ENCODE measurements around the gene SHC3. TPM values are rescaled to one million over a fixed set of nuclear protein-coding genes. Genes with fewer than 3 reads are reported as not detected.

Gene SHC3
- total RNA-seq, 3 donors from 2014 or later (not counting 1 experiment from before 2014, with no cell fraction given) = 0.02 to 0.09 (median 0.08) TPM

DNA sequence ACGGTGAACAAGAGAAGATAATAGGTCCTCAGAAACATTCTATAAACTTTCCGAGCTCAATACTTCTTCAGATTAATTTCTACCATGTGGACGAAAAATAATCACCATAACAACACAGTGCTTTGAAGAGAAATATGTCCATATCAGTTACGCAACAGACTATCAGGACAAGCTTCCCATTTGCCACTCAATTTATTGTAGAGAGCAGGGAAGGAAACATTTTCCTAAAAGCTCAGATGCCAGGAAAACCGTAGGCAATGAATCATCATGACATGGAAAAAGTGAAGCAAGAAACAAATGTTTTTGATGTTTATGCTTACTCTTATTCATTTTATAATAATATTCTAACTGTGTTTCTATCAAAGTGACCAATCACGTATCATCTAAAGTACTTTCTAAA is 99.8 kb downstream of the SHC3 start:
- ATAC-seq (no peak), DNase-seq (no peak)
- no peak overlapping the region for H3K27ac Mint-ChIP-seq
- Histone ChIP-seq H3K4me3 (ENCODE audit: low read length) (no peak overlapping the region), H3K4me1 (ENCODE audit: control insufficient read depth, insufficient read depth, low read length) (no peaks in the 10 kb centered on the region), H3K27me3 (ENCODE audit: control insufficient read depth, insufficient read depth, low read length) (no peaks in the 10 kb centered on the region), H3K27ac (ENCODE audit: low read length) (no peak overlapping the region), H3K9me3 (ENCODE audit: control insufficient read depth, insufficient read depth, low read length) (no peaks in the 10 kb centered on the region), H3K36me3 (ENCODE audit: control insufficient read depth, insufficient read depth, low read length) (no peaks in the 10 kb centered on the region)
- H3K27me3 Mint-ChIP-seq (ENCODE audit: low read depth in 2 of 2) = peaks cover 22 to 33% of the 10 kb centered on the region in 2 donors
- H3K9me3 Mint-ChIP-seq = no peaks in the 10 kb centered on the region
- no peak overlapping the region for H3K4me3 Mint-ChIP-seq
- H3K4me1 Mint-ChIP-seq = no peaks in the 10 kb centered on the region
- H3K36me3 Mint-ChIP-seq = no peaks in the 10 kb centered on the region
- WGBS (ENCODE audit: insufficient coverage) = 62% methylated on average over 4 of the region's 6 CpGs
- TF ChIP-seq, protein P1, sequence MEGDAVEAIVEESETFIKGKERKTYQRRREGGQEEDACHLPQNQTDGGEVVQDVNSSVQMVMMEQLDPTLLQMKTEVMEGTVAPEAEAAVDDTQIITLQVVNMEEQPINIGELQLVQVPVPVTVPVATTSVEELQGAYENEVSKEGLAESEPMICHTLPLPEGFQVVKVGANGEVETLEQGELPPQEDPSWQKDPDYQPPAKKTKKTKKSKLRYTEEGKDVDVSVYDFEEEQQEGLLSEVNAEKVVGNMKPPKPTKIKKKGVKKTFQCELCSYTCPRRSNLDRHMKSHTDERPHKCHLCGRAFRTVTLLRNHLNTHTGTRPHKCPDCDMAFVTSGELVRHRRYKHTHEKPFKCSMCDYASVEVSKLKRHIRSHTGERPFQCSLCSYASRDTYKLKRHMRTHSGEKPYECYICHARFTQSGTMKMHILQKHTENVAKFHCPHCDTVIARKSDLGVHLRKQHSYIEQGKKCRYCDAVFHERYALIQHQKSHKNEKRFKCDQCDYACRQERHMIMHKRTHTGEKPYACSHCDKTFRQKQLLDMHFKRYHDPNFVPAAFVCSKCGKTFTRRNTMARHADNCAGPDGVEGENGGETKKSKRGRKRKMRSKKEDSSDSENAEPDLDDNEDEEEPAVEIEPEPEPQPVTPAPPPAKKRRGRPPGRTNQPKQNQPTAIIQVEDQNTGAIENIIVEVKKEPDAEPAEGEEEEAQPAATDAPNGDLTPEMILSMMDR (IDR thresholded peaks at IDR 0.05) = no peak
- intact Hi-C loops (cut with micrococcal nuclease) = no loop called here

DNA sequence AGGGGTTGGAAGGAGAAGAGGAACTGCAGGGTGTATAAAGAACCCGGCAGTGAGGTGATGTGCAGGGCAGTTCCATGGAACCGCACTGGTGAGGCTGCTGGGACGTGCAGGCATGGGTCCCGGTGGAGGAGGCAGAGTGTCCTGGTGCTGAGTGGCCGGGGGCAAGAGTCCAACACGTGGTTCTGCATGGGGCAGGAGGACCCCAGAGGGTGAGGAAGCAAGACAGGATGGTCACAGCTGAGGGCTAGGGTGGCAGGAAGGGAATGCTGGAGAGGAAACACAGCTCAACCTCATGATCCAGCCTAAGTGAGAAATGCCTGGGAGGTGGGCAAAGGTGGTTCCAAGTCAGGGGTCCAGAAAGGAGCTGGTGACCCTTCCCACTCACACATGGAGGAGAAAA is 100.2 kb downstream of the SHC3 start:
- no peak overlapping the region for H3K27ac Mint-ChIP-seq
- H3K4me1 Mint-ChIP-seq = no peaks in the 10 kb centered on the region
- ATAC-seq (no peak), DNase-seq (no peak)
- Histone ChIP-seq H3K27me3 (ENCODE audit: control insufficient read depth, insufficient read depth, low read length) (no peaks in the 10 kb centered on the region), H3K9me3 (ENCODE audit: control insufficient read depth, insufficient read depth, low read length) (no peaks in the 10 kb centered on the region), H3K4me3 (ENCODE audit: low read length) (no peak overlapping the region), H3K4me1 (ENCODE audit: control insufficient read depth, insufficient read depth, low read length) (no peaks in the 10 kb centered on the region), H3K36me3 (ENCODE audit: control insufficient read depth, insufficient read depth, low read length) (no peaks in the 10 kb centered on the region), H3K27ac (ENCODE audit: low read length) (no peak overlapping the region)
- peaks cover 20 to 33% of the 10 kb centered on the region in 2 donors for H3K27me3 Mint-ChIP-seq (ENCODE audit: low read depth in 2 of 2)
- intact Hi-C loops (cut with micrococcal nuclease) = no loop called here
- WGBS (ENCODE audit: insufficient coverage) = 77% methylated on average over 6 of the region's 6 CpGs
- H3K36me3 Mint-ChIP-seq = no peaks in the 10 kb centered on the region
- H3K4me3 Mint-ChIP-seq = no peak overlapping the region
- H3K9me3 Mint-ChIP-seq = no peaks in the 10 kb centered on the region
- TF ChIP-seq, protein P1 (IDR thresholded peaks at IDR 0.05) = no peak

DNA sequence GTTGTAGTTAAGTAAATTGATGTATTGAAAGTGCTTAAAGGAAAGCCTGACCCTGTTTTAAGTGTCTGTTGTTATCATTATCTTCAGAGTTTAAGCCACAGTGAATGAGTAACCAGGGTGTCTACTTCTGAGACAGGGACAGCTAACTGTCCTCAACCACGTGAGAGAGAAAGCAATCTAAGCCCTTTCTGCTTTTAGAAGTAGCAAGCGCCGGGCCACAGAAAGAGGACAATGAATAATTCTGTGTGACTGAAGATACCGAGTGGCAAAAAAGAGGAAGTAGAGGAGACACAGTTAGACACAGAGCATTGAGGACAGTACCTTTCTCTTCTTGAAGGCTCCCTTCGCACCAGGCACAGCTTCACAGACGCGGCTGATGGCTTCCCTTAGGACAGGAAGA is 101.1 kb downstream of the SHC3 start:
- no peak for ATAC-seq
- H3K27ac ChIP-seq (ENCODE audit: low read length) = no peak overlapping the region
- intact Hi-C loops (cut with micrococcal nuclease) = no loop called here
- no peaks in the 10 kb centered on the region for H3K9me3 ChIP-seq (ENCODE audit: control insufficient read depth, insufficient read depth, low read length)
- no peak overlapping the region for H3K4me3 ChIP-seq (ENCODE audit: low read length)
- H3K4me1 Mint-ChIP-seq = no peaks in the 10 kb centered on the region
- no peak for DNase-seq
- H3K9me3 Mint-ChIP-seq = no peaks in the 10 kb centered on the region
- no peak overlapping the region for H3K4me3 Mint-ChIP-seq
- H3K27me3 Mint-ChIP-seq (ENCODE audit: low read depth in 2 of 2) = peaks cover 12 to 31% of the 10 kb centered on the region in 2 donors
- TF ChIP-seq, protein P1 (IDR thresholded peaks at IDR 0.05) = no peak
- no peaks in the 10 kb centered on the region for H3K36me3 ChIP-seq (ENCODE audit: control insufficient read depth, insufficient read depth, low read length)
- H3K27me3 ChIP-seq (ENCODE audit: control insufficient read depth, insufficient read depth, low read length) = no peaks in the 10 kb centered on the region
- no peaks in the 10 kb centered on the region for H3K4me1 ChIP-seq (ENCODE audit: control insufficient read depth, insufficient read depth, low read length)
- no peaks in the 10 kb centered on the region for H3K36me3 Mint-ChIP-seq
- H3K27ac Mint-ChIP-seq = no peak overlapping the region
- WGBS (ENCODE audit: insufficient coverage) = 33% methylated on average over 7 of the region's 7 CpGs

DNA sequence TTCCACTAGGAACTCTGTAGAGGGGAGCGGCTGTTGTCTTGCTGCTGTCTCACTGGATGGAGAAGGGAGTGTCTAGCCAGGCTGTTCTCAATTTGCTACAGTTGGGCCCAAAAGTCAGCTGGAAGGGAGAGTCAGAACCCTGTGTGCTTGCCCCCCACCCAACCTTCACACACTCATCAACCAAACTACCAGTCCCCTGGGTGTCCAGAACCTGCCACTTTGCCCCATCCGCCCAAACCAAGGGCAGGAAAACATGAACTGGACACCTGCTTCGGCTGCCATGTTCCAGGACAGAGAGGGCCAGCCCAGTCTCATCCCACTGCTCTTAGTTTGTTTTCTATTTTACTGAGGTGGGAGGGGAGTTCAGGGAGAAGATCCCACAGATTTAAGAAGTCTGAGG is 105.2 kb downstream of the SHC3 start:
- 86% methylated on average over 3 of the region's 3 CpGs for WGBS (ENCODE audit: insufficient coverage)
- Mint-ChIP-seq H3K27ac (no peak overlapping the region), H3K4me3 (no peak overlapping the region)

More for the DNA sequence above, 105.2 kb downstream of the SHC3 start:
- DNase-seq = no peak
- no peaks in the 10 kb centered on the region for H3K9me3 Mint-ChIP-seq
- H3K4me1 Mint-ChIP-seq = no peaks in the 10 kb centered on the region
- ATAC-seq = no peak
- intact Hi-C loops (cut with micrococcal nuclease) = no loop called here
- Histone ChIP-seq H3K27me3 (ENCODE audit: control insufficient read depth, insufficient read depth, low read length) (no peaks in the 10 kb centered on the region), H3K9me3 (ENCODE audit: control insufficient read depth, insufficient read depth, low read length) (no peaks in the 10 kb centered on the region), H3K36me3 (ENCODE audit: control insufficient read depth, insufficient read depth, low read length) (no peaks in the 10 kb centered on the region), H3K4me1 (ENCODE audit: control insufficient read depth, insufficient read depth, low read length) (no peaks in the 10 kb centered on the region), H3K4me3 (ENCODE audit: low read length) (no peak overlapping the region), H3K27ac (ENCODE audit: low read length) (no peak overlapping the region)
- no peaks in the 10 kb centered on the region for H3K36me3 Mint-ChIP-seq
- peaks cover 9 to 33% of the 10 kb centered on the region in 2 donors for H3K27me3 Mint-ChIP-seq (ENCODE audit: low read depth in 2 of 2)
- TF ChIP-seq, protein P1 (IDR thresholded peaks at IDR 0.05) = no peak

Measured in natural killer cell (primary cell).